NAMALWA (cell line): ENCODE measurements around the gene MTHFS.
"Not testable (repeated sequence)": the region's sequence is repeated elsewhere in the genome, so short reads cannot be mapped to it uniquely, and the experiment has no call there.

Source experiments
- DNase-seq: peaks from one replicate; pipeline ENCODE4 v3.0.0-alpha.2; 2015; ENCODE audit warnings: low spot score

The MTHFS gene

DNA sequence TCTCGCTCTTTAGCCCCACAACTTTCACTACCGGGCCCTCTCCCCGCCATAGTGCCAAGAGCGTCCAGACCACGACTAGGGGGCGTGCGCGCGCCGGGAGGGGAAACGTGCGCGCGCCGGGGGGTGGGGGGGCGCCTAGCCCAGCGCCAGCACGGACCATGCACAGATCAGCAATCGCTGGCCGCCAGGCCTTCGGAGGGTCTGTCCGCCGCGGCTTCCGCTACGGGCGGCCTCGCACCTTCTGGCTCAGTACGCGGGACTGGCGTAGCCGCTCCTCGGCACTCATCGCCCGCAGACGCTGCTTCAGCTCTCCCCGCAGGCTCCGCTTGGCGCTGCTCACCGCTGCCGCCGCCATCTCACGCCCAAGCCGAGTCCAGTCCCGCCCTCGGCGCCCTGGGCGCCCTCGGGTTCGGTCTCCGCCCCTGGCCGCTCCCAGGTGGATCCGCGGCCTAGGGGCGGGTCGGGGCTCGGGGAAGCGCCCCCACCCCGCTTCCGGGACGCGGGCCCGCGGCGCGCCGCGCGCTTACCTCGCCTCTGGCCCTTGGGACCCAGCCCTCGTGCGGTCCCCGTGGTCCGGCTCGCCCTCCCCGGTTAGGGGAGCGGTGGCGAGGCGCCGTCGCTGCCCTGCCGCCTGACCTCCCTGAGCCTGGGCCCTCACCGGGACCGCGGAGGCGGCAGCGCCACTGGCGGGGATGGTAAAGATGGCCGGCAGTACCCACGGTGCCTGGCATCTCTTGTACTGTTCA, at the start of gene MTHFS:
TSS of gene MTHFS (minus strand) at position 381 of the 746 bp plus-strand sequence. CDS start at position 355, 26 bp downstream.
- DNase-seq: peak; percentile 77

- no peak for DNase-seq
These were observed 47.8 kb upstream of the MTHFS start for GRCh38 chr15:79944622-79945021.

DNA sequence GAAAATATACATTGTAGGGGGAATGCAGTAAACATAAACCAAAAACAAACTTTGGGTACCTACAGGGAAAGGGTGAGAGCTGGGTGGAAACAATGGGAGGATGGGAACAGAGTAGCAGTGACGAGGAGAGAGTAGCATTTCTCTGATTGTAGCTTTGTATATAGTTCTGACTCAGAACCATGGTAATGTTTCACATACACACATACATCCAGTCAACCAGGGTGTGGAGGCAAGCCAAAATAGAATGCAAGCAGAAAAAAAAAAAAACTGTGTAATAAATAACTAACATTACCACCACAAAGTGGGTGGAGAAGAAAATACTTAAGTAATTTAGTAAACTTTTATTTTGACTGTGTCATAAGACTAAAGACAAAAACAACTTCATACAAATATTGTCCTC, 47.0 kb upstream of the MTHFS start:
- no peak for DNase-seq

DNA sequence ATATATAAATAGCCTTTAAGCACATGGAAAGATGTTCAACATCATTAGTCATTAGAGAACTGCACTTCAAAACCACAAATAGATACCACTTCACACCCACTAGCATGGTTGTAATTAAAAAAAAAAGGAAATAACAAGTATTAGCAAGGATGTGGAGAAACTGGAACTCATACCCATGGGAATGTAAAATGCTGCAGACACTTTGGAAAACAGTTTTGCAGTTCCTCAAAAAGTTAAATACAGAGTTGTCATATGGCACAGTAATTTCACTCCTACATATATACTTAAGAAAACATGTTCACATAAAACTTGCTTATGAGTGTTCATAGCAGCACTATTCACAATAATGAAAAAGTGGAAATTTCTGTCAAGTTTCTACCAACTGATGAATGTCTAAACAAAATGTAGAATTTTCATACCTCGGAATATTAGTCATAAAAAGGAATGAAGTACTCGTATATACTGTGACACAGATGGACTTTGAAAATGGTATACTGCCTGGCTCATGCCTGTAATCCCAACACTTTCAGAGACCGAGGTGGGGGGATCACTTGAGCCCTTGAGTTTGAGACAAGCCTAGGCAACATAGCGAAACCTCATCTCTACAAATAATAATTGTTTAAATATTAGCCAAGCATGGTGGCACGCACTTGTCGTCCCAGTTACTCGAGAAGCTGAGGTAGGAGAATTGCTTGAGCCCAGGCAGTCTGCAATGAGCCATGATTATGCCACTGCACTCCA, 46.1 kb upstream of the MTHFS start:
- DNase-seq: no peak

DNA sequence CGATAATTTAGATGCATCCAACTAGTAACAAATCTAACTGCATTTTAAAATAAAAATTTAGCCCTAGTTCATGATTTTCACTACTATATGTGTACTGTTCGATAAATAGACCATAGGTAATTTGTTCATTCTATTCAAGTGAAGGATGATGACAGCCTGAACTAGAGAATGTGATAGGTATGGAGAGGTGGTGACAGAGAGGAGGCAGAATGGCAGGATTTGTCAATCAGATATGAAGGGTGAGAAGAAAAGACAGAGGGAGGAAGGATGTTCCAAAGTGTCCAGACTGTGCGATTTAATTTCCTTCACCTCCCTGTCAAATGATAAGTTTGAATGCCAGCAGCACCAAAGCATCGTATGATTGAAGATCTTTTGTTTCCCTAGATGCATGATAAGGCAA, 42.6 kb upstream of the MTHFS start:
- DNase-seq: no peak

GRCh38 chr15:79938143-79938542, 41.3 kb upstream of the MTHFS start:
- no peak for DNase-seq

GRCh38 chr15:79935556-79936201, 38.9 kb upstream of the MTHFS start:
- DNase-seq: not testable (repeated sequence)

DNA sequence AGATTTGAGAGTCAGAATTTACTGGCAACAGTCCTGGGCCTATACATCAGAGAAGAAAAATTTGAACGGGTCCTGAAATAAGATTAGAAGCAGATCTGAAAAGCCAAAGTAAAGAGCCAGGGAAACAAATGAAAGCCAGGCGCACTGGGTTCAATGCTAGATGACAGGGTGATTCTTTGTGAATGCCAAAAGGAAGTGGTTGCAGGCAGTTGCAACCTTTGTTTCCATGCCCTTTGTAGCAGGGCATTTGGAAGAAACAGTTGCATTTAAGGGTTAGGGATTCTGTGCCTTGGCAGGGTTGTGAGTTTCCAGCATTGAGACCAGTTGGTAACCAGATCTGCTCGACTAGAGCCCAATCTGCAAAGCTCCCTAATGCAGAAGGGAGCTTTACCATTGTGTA, 36.4 kb upstream of the MTHFS start:
- DNase-seq: no peak

- DNase-seq: no peak
These were observed 35.6 kb upstream of the MTHFS start for GRCh38 chr15:79932447-79932846.

DNA sequence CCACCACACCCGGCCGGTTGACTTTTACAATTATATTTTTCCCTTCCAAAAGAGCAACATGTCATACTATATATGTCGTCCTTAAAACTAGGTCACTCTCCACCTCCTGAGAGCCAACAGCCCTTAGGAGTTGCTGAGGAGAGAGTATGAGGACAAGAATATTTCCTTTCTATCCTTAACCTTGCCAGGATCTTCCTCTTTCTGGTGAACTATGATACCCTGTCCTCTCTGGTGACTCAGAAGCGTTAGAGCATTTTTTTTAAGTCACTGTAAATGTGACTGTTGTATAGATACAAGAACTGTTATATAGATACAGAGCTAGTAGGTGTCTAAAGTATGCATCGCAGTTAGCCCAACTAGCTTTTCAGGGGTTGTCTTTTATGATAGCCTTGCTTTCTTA, 33.7 kb upstream of the MTHFS start:
- no peak for DNase-seq

- DNase-seq: no peak
These were observed 32.6 kb upstream of the MTHFS start for GRCh38 chr15:79929412-79929811.

DNA sequence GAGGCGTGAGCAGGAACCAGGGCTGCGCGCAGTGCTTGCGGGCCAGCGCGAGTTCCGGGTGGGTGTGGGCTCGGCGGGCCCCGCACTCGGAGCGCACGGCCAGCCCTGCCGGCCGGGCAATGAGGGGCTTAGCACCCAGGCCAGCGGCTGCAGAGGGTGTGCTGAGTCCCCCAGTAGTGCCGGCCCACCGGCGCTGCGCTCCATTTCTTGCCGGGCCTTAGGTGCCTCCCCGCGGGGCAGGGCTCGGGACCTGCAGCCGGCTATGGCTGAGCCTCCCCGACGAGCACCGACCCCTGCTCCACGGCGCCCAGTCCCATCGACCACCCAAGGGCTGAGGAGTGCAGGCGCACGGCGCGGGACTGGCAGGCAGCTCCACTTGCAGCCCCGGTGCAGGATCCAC, 29.3 kb upstream of the MTHFS start:
- DNase-seq: not testable (repeated sequence)

DNA sequence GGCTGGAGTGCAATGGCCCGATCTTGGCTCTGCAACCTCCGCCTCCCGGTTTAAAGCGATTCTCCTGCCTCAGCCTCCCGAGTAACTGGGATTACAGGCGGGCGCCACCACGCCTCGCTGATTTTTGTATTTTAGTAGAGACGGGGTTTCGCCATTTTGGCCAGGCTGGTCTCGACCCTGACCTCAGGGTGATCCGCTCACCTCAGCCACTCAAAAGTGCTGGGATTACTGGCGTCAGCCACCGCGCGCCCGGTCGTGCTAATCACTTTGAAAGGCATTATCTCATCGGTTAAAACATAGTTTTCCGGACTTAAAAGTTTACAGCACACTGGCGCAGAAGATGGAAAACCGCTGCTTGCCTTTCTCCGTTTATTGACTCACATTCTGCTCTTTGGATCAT, 27.6 kb upstream of the MTHFS start:
- DNase-seq: no peak

- DNase-seq: peak; percentile 98
These were observed 26.8 kb upstream of the MTHFS start for GRCh38 chr15:79923515-79924169.

DNA sequence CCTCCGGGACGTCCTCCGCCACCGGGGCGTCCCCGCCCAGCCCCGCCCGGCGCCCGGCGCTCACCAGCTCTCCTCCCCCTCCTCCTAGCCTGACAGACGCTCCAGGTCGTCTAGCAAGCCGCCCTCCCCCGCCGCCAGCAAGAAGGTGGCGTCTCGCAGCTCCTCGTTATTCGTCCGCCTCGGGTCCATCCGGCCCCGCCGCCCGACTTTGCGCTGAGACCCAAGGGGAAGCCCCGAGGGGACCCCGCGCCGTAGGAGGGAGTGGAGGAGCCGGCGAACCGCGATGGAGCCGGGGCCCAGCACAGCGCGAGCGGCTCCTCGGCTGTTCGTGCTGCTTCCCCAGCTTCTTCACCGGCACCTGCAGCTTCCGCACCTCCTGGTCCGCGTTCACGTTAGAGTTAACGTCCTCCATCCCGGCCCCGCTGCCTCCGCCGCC, 26.3 kb upstream of the MTHFS start:
- DNase-seq: peak; percentile 72

GRCh38 chr15:79922512-79923078, 25.8 kb upstream of the MTHFS start:
- DNase-seq: no peak

DNA sequence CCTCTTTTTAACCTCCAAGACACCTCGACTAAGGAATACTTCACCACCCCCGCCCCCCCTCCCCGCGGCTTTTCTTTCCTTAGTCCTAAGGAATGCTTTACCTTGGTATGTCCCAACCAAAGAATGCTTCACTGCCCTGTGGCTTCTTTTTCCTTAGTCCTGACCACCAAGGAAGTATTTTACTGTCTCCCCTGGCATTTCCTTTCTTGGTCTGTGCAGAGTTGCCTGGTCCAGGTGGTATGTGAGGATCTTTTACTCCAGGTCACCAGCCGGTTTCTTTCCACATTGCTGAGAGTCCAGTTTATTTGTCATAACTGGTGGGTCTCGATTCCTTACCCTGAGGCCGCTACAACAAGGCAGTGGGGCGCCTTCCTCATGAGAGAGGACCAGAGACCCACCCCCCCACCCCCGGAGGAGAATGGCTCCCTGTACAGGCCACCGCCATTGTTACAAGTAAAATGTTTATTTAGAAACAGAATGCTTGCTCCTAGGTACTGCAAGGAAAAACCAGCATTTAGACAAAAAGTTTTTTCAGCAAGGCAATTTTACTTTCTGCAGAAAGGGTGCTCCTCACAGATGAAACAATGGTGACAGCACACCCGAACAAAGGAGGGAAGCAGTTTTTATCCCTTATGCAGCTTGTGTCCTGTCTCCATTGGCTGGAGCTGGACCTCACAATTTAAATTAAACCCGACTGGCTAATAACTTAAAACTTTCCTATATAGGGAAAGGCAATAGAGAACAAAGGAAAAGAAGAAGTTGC, 23.1 kb upstream of the MTHFS start:
- DNase-seq: no peak

DNA sequence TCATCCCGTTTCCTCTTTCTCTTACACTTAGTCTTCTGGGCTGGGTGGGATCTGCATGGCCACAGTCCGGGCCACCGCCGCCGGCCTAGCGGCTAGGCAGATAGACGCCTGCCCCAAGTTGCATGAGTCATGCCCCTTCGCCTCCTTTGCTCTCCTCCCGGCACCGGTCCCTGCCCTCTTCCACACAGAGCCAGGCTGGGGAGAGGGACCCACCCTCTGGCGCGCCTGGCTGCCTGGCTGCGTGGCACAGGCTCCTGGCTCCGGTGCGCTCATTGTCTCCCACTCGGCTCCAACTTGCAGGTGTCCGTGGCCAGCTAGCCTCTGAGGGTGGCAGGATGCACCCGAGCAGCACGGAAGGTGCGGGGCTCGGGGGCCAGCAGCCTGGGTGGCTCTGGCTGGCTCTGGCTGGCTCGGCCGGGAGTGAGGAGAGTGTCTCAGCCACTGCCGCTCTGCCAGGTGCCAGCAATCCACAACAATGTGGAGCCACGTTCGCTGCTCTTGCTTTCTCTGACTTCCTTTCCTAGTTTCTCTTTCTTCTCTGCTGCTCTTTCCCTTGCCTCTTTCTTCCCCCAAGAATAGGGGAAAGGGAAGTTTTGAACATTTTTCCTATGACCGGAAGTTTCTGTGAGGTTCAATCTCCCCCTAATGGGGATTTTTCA, 22.4 kb upstream of the MTHFS start:
- DNase-seq: no peak

- no peak for DNase-seq
These were observed 21.5 kb upstream of the MTHFS start for GRCh38 chr15:79918278-79918677.

DNA sequence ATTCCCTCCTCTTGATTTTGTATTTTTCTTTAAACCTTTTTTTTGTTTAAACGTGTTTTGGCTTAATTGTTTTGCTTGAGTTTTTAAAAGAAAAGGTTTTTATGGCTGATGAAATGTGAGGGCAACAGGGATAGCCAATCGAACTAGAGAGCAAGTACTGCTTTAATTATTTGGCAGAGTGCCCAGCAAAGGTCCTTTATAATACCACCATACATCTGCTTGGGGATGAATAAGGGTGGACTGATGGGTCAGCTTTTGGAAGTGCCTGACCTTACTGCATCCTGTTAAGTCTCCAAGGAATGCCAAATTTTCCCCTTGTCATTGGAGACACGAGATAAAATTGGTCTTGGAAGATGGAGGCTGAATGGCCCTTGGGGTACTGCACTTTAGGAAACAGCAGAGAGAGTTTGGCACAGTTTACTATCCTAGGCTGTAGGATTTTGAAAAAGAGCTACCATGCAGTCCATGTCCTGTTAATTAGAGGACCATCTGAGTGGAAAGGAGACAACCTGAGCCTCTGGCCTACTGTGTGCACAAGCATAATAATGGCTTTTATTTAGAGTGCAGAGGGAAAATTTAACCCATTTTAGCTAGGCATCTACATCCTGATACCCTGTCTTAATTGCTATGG, 19.8 kb upstream of the MTHFS start:
- no peak for DNase-seq
